MM.1S (cell line): ENCODE data around the gene PKMYT1.

Experiments used
- DNase-seq: peaks from one replicate; pipeline ENCODE4 v3.0.0-alpha.2; 2015
- H2AFZ ChIP-seq: fragments of 300-600 bp; sonication (generic); 2 replicates; pipeline ENCODE4 v1.6.0; 2016; ENCODE audit warnings: antibody characterized with exemption, low read length
- H3F3A ChIP-seq: fragments of 300-600 bp; sonication (generic); 2 replicates; pipeline ENCODE4 v1.6.1; 2016; ENCODE audit warnings: mild to moderate bottlenecking, antibody characterized with exemption, low read length, moderate library complexity, mixed read lengths; ENCODE audit not compliant: insufficient read depth
- H3K27ac ChIP-seq: fragments of 300-600 bp; sonication (generic); 2 replicates; pipeline ENCODE4 v1.5.1; 2016; ENCODE audit warnings: mild to moderate bottlenecking, low read length
- H3K27me3 ChIP-seq: fragments of 300-600 bp; sonication (generic); replicated peaks from 2 replicates; pipeline ENCODE4 v1.6.0; 2016; ENCODE audit warnings: low read length; ENCODE audit not compliant: insufficient read depth
- H3K36me3 ChIP-seq: fragments of 300-600 bp; sonication (generic); replicated peaks from 2 replicates; pipeline ENCODE4 v1.6.1; 2016; ENCODE audit warnings: mild to moderate bottlenecking, low read length, mixed read lengths; ENCODE audit not compliant: insufficient read depth
- H3K4me1 ChIP-seq: fragments of 300-600 bp; sonication (generic); 2 replicates; pipeline ENCODE4 v1.6.1; 2016; ENCODE audit warnings: low read length, mixed read lengths
- H3K4me2 ChIP-seq: fragments of 300-600 bp; sonication (generic); 2 replicates; pipeline ENCODE4 v1.6.0; 2016; ENCODE audit warnings: low read depth, low read length
- H3K4me3 ChIP-seq: fragments of 300-600 bp; sonication (generic); 2 replicates; pipeline ENCODE4 v1.5.1; 2016; ENCODE audit warnings: low read length, mixed read lengths
- H3K79me2 ChIP-seq: fragments of 300-600 bp; sonication (generic); 2 replicates; pipeline ENCODE4 v1.6.1; 2016; ENCODE audit warnings: mixed run types, low read length, mixed read lengths
- H3K9ac ChIP-seq: fragments of 300-600 bp; sonication (generic); 2 replicates; pipeline ENCODE4 v1.6.1; 2016; ENCODE audit warnings: low read length, mixed read lengths
- H3K9me2 ChIP-seq: fragments of 300-600 bp; sonication (generic); replicated peaks from 2 replicates; pipeline ENCODE4 v1.6.1; 2016; ENCODE audit warnings: mild to moderate bottlenecking, low read length, mixed read lengths; ENCODE audit not compliant: insufficient read depth
- H3K9me3 ChIP-seq: fragments of 300-600 bp; sonication (generic); replicated peaks from 2 replicates; pipeline ENCODE4 v1.6.1; 2016; ENCODE audit warnings: mild to moderate bottlenecking, low read length, mixed read lengths; ENCODE audit not compliant: insufficient read depth
- H4K20me1 ChIP-seq: fragments of 300-600 bp; sonication (generic); 2 replicates; pipeline ENCODE4 v1.6.1; 2016; ENCODE audit warnings: mild to moderate bottlenecking, low read length, moderate library complexity, mixed read lengths; ENCODE audit not compliant: insufficient read depth
- EZH2 ChIP-seq: fragments of 300-600 bp; sonication (generic); optimal IDR thresholded peaks from 2 replicates; pipeline ENCODE3; 2017; ENCODE audit warnings: low read depth, mild to moderate bottlenecking, antibody characterized with exemption, low read length, mixed read lengths
- EZH2phosphoT487 ChIP-seq: fragments of 300-600 bp; sonication (generic); IDR thresholded peaks from 2 replicates; pipeline ENCODE4 v1.6.1; 2018; ENCODE audit warnings: antibody characterized with exemption, low read length
- TF ChIP-seq, protein P1 (sequence below): fragments of 300-600 bp; sonication (generic); IDR thresholded peaks from 2 replicates; pipeline ENCODE4 v1.5.1; 2016; ENCODE audit warnings: antibody characterized with exemption, low read length, mixed read lengths

PKMYT1 gene

DNA sequence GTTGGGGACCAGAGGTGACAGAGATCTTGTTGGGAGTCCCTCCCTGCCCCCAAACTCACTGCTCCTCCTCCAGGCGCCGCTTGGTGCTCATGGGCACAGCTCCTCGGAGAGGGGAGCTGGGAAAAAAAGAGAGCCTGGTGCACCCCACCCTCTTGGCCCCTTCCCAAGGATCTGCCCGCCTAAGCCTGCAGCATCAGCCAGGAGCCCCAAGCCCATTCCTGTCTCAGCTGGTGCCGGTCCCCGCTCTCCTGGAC lies 43.1 kb upstream of the PKMYT1 start:
- H2AFZ ChIP-seq = peak overlapping the region; percentile 86

DNA sequence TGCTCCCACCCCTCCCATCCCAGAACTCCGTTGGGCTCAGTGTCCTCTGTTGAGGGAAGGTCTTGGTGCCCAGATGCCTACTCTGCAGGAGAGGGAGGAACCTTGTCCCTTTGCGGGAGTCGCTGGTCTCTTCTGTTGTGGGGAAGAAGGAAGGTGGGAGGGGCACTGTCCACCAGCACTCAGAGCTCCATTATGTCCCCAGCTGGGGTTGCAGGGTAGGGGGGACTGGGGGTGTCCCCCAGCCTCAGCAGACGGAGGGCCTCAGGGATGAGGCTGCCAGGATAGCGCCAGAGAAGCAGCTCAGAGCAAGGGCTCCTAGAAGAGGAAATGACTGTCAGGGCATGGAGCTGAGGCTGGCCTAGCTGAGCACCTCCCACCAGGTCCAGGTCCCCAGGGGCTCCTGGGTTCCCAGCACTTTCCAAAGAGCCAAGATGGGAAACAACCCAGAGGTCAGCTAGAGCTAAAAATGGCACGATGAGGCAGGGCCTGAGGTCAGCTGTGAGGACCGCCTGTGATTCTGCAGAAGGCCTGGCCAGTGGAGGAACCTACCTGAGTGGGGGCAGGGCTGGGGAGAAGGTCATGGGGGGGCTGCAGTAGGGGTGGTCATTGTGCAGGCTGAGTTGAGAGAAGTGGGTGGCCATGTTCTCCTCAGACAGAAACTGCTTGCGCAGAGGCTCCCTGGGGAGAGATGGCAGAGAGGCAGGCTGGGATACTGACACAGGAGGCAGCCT lies 42.6 kb upstream of the PKMYT1 start:
- Histone ChIP-seq H3F3A (0 out of 2 replicates have a peak, but pooled peaks cover 12% of the 10 kb centered on the region), H3K9me2 (no peaks in the 10 kb centered on the region), H3K4me2 (peak overlapping the region; percentile 74; the same call in 1 of the 2 replicates), H3K4me3 (peak overlapping the region; percentile 78), H4K20me1 (no peaks in the 10 kb centered on the region), H3K27ac (no peak overlapping the region), H3K9me3 (no peaks in the 10 kb centered on the region), H3K9ac (peak overlapping the region; percentile 82; the same call in 1 of the 2 replicates), H2AFZ (no peak overlapping the region), H3K4me1 (peaks cover 6% of the 10 kb centered on the region), H3K36me3 (no peaks in the 10 kb centered on the region), H3K79me2 (no peaks in the 10 kb centered on the region), H3K27me3 (peaks cover 20% of the 10 kb centered on the region)
- TF ChIP-seq, protein P1, sequence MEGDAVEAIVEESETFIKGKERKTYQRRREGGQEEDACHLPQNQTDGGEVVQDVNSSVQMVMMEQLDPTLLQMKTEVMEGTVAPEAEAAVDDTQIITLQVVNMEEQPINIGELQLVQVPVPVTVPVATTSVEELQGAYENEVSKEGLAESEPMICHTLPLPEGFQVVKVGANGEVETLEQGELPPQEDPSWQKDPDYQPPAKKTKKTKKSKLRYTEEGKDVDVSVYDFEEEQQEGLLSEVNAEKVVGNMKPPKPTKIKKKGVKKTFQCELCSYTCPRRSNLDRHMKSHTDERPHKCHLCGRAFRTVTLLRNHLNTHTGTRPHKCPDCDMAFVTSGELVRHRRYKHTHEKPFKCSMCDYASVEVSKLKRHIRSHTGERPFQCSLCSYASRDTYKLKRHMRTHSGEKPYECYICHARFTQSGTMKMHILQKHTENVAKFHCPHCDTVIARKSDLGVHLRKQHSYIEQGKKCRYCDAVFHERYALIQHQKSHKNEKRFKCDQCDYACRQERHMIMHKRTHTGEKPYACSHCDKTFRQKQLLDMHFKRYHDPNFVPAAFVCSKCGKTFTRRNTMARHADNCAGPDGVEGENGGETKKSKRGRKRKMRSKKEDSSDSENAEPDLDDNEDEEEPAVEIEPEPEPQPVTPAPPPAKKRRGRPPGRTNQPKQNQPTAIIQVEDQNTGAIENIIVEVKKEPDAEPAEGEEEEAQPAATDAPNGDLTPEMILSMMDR = no peak
- no peak for TF ChIP-seq EZH2phosphoT487
- no peak for TF ChIP-seq EZH2
- DNase-seq = peak; percentile 2

More for the DNA sequence above, 43.1 kb upstream of the PKMYT1 start:
- H3K36me3 ChIP-seq = no peaks in the 10 kb centered on the region
- 0 out of 2 replicates have a peak, but pooled peaks cover 14% of the 10 kb centered on the region for H3F3A ChIP-seq
- H3K9me3 ChIP-seq = no peaks in the 10 kb centered on the region
- no peaks in the 10 kb centered on the region for H3K9me2 ChIP-seq
- no peaks in the 10 kb centered on the region for H4K20me1 ChIP-seq
- DNase-seq = peak; percentile 12
- TF ChIP-seq EZH2phosphoT487 (no peak), EZH2 (no peak)
- TF ChIP-seq, protein P1 = no peak
- H3K4me1 ChIP-seq = peaks cover 8% of the 10 kb centered on the region
- H3K4me3 ChIP-seq = peak overlapping the region; percentile 78
- H3K27me3 ChIP-seq = peaks cover 15% of the 10 kb centered on the region
- peak overlapping the region; percentile 74 for H3K4me2 ChIP-seq
- H3K9ac ChIP-seq = peak overlapping the region; percentile 82; the same call in 1 of the 2 replicates
- H3K79me2 ChIP-seq = no peaks in the 10 kb centered on the region
- no peak overlapping the region for H3K27ac ChIP-seq

GRCh38 chr16:3022208-3022683 lies 42.0 kb upstream of the PKMYT1 start:
- Histone ChIP-seq H3F3A (0 out of 2 replicates have a peak, but pooled peaks cover 7% of the 10 kb centered on the region), H3K36me3 (no peaks in the 10 kb centered on the region), H3K4me2 (no peak overlapping the region), H3K9me3 (no peaks in the 10 kb centered on the region), H3K79me2 (no peaks in the 10 kb centered on the region), H3K9ac (no peak overlapping the region), H3K27me3 (peaks cover 23% of the 10 kb centered on the region), H4K20me1 (no peaks in the 10 kb centered on the region), H3K4me3 (no peak overlapping the region), H2AFZ (no peak overlapping the region), H3K9me2 (no peaks in the 10 kb centered on the region), H3K27ac (no peak overlapping the region), H3K4me1 (0 out of 2 replicates have a peak, but pooled peaks cover 4% of the 10 kb centered on the region)
- TF ChIP-seq, protein P1 = no peak
- TF ChIP-seq EZH2phosphoT487 = no peak
- TF ChIP-seq EZH2 = no peak
- DNase-seq = no peak
